Liver (tissue), 9 donors: ENCODE measurements around the gene USH2A. TPM values are rescaled to one million over a fixed set of nuclear protein-coding genes. Genes with fewer than 3 reads are reported as not detected.

Source experiments
- DNase-seq: peaks from one replicate; pipeline ENCODE4 v3.0.0-alpha.2; 2017; ENCODE audit warnings: low spot score
- H3K27ac ChIP-seq, 2 donors: one replicate each; pipeline ENCODE4 v1.7.0; 2013; ENCODE audit warnings: inconsistent platforms in 2 of 2, low read length in 2 of 2, control low read depth in 1 of 2, low read depth in 1 of 2, mild to moderate bottlenecking in 1 of 2
- H3K27me3 ChIP-seq, 4 donors: one replicate each; pipeline versions ENCODE4 v1.6.1 to v1.7.0; 2013; ENCODE audit warnings: low read length in 3 of 4, inconsistent platforms in 1 of 4, mild to moderate bottlenecking in 1 of 4, moderate library complexity in 1 of 4; ENCODE audit not compliant: control insufficient read depth in 4 of 4, insufficient read depth in 4 of 4
- H3K36me3 ChIP-seq, 4 donors: one replicate each; pipeline versions ENCODE4 v1.6.1 to v1.7.0; 2013; ENCODE audit warnings: low read length in 3 of 4, mild to moderate bottlenecking in 3 of 4, low read depth in 1 of 4, moderate library complexity in 1 of 4; ENCODE audit not compliant: control insufficient read depth in 4 of 4, insufficient read depth in 3 of 4
- H3K4me1 ChIP-seq, 4 donors: one replicate each; pipeline versions ENCODE4 v1.6.1 to v1.7.0; 2013; ENCODE audit warnings: low read length in 3 of 4, mild to moderate bottlenecking in 3 of 4, moderate library complexity in 1 of 4; ENCODE audit not compliant: control insufficient read depth in 4 of 4, insufficient read depth in 4 of 4
- H3K4me3 ChIP-seq, 3 donors: one replicate each; pipeline versions ENCODE4 v1.6.1 to v1.7.0; 2013; ENCODE audit warnings: low read length in 3 of 3, control low read depth in 1 of 3, low read depth in 1 of 3, mild to moderate bottlenecking in 1 of 3
- H3K9ac ChIP-seq, 2 donors: one replicate each; pipeline ENCODE4 v1.7.0; 2013; ENCODE audit warnings: low read length in 2 of 2, mild to moderate bottlenecking in 2 of 2, moderate library complexity in 2 of 2, control low read depth in 1 of 2, low read depth in 1 of 2
- H3K9me3 ChIP-seq, 4 donors: one replicate each; pipeline versions ENCODE4 v1.6.1 to v1.7.0; 2013; ENCODE audit warnings: low read length in 3 of 4; ENCODE audit not compliant: control insufficient read depth in 4 of 4
- CTCF ChIP-seq: fragments of 150-350 bp; IDR thresholded peaks from 2 replicates; pipeline ENCODE4 v1.5.1; 2017; ENCODE audit warnings: improper control_type of control experiment, low read depth, low read length; ENCODE audit not compliant: missing input control
- EGR1 ChIP-seq, 2 donors: IDR thresholded peaks; 2 replicates each; pipeline ENCODE4 v1.6.1; 2016 to 2018; ENCODE audit warnings: antibody characterized with exemption in 2 of 2, low read depth in 2 of 2
- FOXA1 ChIP-seq: IDR thresholded peaks from 2 replicates; pipeline ENCODE4 v1.6.1; 2016; ENCODE audit warnings: antibody characterized with exemption
- FOXA2 ChIP-seq: IDR thresholded peaks from 2 replicates; pipeline ENCODE4 v1.6.1; 2016; ENCODE audit warnings: antibody characterized with exemption
- GABPA ChIP-seq, 2 donors: IDR thresholded peaks in 1 of 2; conservative IDR thresholded peaks in 1 of 2; 2 replicates each; pipeline ENCODE4 v1.6.1; 2016; ENCODE audit warnings: antibody characterized with exemption in 2 of 2, mild to moderate bottlenecking in 1 of 2, moderate library complexity in 1 of 2
- HNF4A ChIP-seq, 2 donors: conservative IDR thresholded peaks; 2 replicates each; pipeline ENCODE4 v1.6.1; 2016; ENCODE audit warnings: antibody characterized with exemption in 2 of 2, mild to moderate bottlenecking in 2 of 2
- HNF4G ChIP-seq: IDR thresholded peaks from 2 replicates; pipeline ENCODE4 v1.6.1; 2016; ENCODE audit warnings: antibody characterized with exemption
- JUND ChIP-seq, 2 donors: IDR thresholded peaks; 2 replicates each; pipeline ENCODE4 v1.6.1; 2016; ENCODE audit warnings: antibody characterized with exemption in 2 of 2
- NR2F2 ChIP-seq: IDR thresholded peaks from 2 replicates; pipeline ENCODE4 v1.6.1; 2016; ENCODE audit warnings: antibody characterized with exemption
- RAD21 ChIP-seq, 2 donors: IDR thresholded peaks; 2 replicates each; pipeline ENCODE4 v1.6.1; 2016; ENCODE audit warnings: antibody characterized with exemption in 2 of 2, mild to moderate bottlenecking in 2 of 2
- RXRA ChIP-seq, 2 donors: IDR thresholded peaks; 2 replicates each; pipeline ENCODE4 v1.6.1; 2017 to 2018; ENCODE audit warnings: antibody characterized with exemption in 2 of 2, mild to moderate bottlenecking in 1 of 2
- SP1 ChIP-seq: IDR thresholded peaks from 2 replicates; pipeline ENCODE4 v1.6.1; 2018; ENCODE audit warnings: antibody characterized with exemption, mild to moderate bottlenecking
- YY1 ChIP-seq: IDR thresholded peaks from 2 replicates; pipeline ENCODE4 v1.6.1; 2016; ENCODE audit warnings: antibody characterized with exemption, mild to moderate bottlenecking
- WGBS: extraction: QIAGEN DNeasy Blood & Tissue Kit; methylation state at CpG from one replicate; pipeline ENCODE4 v1.1.7; 2013; 5-methylcytosine and 5-hydroxymethylcytosine counted together
- polyA plus RNA-seq, 2 donors: library from polyadenylated mRNA; stranded (reverse) in 1 of 2; unstranded in 1 of 2; fragments of 200-250 nt in 1 of 2; fragments of >200 nt in 1 of 2; fragmentation: Nextera tagmentation in 1 of 2; extraction: Ambion mirVana in 1 of 2; gene quantifications; one replicate each; pipeline versions ENCODE4 v1.2.1 to v1.2.3, GENCODE V29; 2013 to 2015
- total RNA-seq, 2 donors: library from RNA; depleted of rRNA; stranded (reverse); fragments of >200 nt; gene quantifications; one replicate each; pipeline ENCODE4 v1.2.3, GENCODE V29; 2014
- TF ChIP-seq, protein P1 (sequence below): IDR thresholded peaks from 2 replicates; pipeline ENCODE4 v1.6.1; 2016; ENCODE audit warnings: antibody characterized with exemption
- TF ChIP-seq, protein P2 (sequence below): IDR thresholded peaks from 2 replicates; pipeline ENCODE4 v1.6.1; 2016; ENCODE audit warnings: antibody characterized with exemption, mild to moderate bottlenecking
- TF ChIP-seq, protein P3 (sequence below): IDR thresholded peaks from 2 replicates; pipeline ENCODE4 v1.6.1; 2016; ENCODE audit warnings: antibody characterized with exemption
- donor health status: healthy.
- donor health status: healthy.
- donor health status: healthy.
- donor health status: healthy.
- donor health status: healthy.

USH2A gene
- total and polyA plus RNA-seq, 4 donors, result 0.14 to 1.0 (median 0.31) TPM

GRCh38 chr1:215889871-215890270 lies 533.4 kb downstream of the USH2A start:
- WGBS, result 85% methylated on average over 3 of the region's 3 CpGs
- H3K4me3 ChIP-seq, result no peak overlapping the region
- no peak overlapping the region for H3K27ac ChIP-seq

More at GRCh38 chr1:215889871-215890270, 533.4 kb downstream of the USH2A start:
- Histone ChIP-seq H3K36me3 (no peaks in the 10 kb centered on the region), H3K27me3 (no peaks in the 10 kb centered on the region), H3K9ac (no peak overlapping the region), H3K4me1 (peaks cover 0 to 8% (median 0%) of the 10 kb centered on the region in 4 donors), H3K9me3 (no peaks in the 10 kb centered on the region)
- TF ChIP-seq GABPA (IDR thresholded peaks at IDR 0.05 in 1 of 2, conservative IDR thresholded peaks at IDR 0.05 in 1 of 2), result no peak
- TF ChIP-seq CTCF, result no peak
- TF ChIP-seq, protein P1, sequence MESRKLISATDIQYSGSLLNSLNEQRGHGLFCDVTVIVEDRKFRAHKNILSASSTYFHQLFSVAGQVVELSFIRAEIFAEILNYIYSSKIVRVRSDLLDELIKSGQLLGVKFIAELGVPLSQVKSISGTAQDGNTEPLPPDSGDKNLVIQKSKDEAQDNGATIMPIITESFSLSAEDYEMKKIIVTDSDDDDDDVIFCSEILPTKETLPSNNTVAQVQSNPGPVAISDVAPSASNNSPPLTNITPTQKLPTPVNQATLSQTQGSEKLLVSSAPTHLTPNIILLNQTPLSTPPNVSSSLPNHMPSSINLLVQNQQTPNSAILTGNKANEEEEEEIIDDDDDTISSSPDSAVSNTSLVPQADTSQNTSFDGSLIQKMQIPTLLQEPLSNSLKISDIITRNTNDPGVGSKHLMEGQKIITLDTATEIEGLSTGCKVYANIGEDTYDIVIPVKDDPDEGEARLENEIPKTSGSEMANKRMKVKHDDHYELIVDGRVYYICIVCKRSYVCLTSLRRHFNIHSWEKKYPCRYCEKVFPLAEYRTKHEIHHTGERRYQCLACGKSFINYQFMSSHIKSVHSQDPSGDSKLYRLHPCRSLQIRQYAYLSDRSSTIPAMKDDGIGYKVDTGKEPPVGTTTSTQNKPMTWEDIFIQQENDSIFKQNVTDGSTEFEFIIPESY, result no peak
- TF ChIP-seq RXRA (IDR thresholded peaks at IDR 0.05), result no peak
- TF ChIP-seq FOXA2, result no peak
- TF ChIP-seq JUND (IDR thresholded peaks at IDR 0.05), result no peak
- no peak for TF ChIP-seq EGR1 (IDR thresholded peaks at IDR 0.05; ENCODE audit: low read depth in 2 of 2)
- no peak for TF ChIP-seq YY1
- TF ChIP-seq NR2F2, result no peak
- no peak for TF ChIP-seq HNF4A (conservative IDR thresholded peaks at IDR 0.05)
- TF ChIP-seq SP1, result no peak
- TF ChIP-seq RAD21 (IDR thresholded peaks at IDR 0.05), result no peak
- TF ChIP-seq, protein P2, sequence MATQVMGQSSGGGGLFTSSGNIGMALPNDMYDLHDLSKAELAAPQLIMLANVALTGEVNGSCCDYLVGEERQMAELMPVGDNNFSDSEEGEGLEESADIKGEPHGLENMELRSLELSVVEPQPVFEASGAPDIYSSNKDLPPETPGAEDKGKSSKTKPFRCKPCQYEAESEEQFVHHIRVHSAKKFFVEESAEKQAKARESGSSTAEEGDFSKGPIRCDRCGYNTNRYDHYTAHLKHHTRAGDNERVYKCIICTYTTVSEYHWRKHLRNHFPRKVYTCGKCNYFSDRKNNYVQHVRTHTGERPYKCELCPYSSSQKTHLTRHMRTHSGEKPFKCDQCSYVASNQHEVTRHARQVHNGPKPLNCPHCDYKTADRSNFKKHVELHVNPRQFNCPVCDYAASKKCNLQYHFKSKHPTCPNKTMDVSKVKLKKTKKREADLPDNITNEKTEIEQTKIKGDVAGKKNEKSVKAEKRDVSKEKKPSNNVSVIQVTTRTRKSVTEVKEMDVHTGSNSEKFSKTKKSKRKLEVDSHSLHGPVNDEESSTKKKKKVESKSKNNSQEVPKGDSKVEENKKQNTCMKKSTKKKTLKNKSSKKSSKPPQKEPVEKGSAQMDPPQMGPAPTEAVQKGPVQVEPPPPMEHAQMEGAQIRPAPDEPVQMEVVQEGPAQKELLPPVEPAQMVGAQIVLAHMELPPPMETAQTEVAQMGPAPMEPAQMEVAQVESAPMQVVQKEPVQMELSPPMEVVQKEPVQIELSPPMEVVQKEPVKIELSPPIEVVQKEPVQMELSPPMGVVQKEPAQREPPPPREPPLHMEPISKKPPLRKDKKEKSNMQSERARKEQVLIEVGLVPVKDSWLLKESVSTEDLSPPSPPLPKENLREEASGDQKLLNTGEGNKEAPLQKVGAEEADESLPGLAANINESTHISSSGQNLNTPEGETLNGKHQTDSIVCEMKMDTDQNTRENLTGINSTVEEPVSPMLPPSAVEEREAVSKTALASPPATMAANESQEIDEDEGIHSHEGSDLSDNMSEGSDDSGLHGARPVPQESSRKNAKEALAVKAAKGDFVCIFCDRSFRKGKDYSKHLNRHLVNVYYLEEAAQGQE, result no peak
- no peak for TF ChIP-seq FOXA1
- no peak for TF ChIP-seq HNF4G
- TF ChIP-seq, protein P3, sequence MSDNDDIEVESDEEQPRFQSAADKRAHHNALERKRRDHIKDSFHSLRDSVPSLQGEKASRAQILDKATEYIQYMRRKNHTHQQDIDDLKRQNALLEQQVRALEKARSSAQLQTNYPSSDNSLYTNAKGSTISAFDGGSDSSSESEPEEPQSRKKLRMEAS, result no peak
- no peak for DNase-seq
